ENCODE measurements around the gene CARD11. TPM values are rescaled to one million over a fixed set of nuclear protein-coding genes. Genes with fewer than 3 reads are reported as not detected.

The CARD11 gene
- total RNA-seq, 4 donors from 2014 or later: 0.96 to 47.5 (median 6.6) TPM

- in situ Hi-C loops (cut with MboI; ENCODE audit: low pct_ligation_motif_present in 1 of 4, low pct_unique_long_range_greater_than_20kb in 1 of 4, low sequenced_read_pairs in 3 of 4) (no loop called here), intact Hi-C loops (cut with DNase I; ENCODE audit: low total_unique reads) (no loop called here)
- TF ChIP-seq EP300 (IDR thresholded peaks at IDR 0.05; ENCODE audit: low read depth): no peak
- no peak for TF ChIP-seq POLR2AphosphoS5 (IDR thresholded peaks at IDR 0.05)
- no peak for TF ChIP-seq CTCF (IDR thresholded peaks at IDR 0.05)
- TF ChIP-seq POLR2A (IDR thresholded peaks at IDR 0.05): no peak
- Histone ChIP-seq H3K27ac (no peak overlapping the region), H3K36me3 (no peaks in the 10 kb centered on the region), H3K27me3 (no peaks in the 10 kb centered on the region), H3K4me3 (no peak overlapping the region), H3K9me3 (no peaks in the 10 kb centered on the region), H3K4me1 (no peaks in the 10 kb centered on the region)
- DNase-seq: no peak
- WGBS, 2 donors (ENCODE audit: low coverage in 1 of 2): 81 to 93% methylated on average over 4 to 5 of the region's 5 CpGs
Observed at GRCh38 chr7:2944739-2945138, 98.9 kb downstream of the CARD11 start.

DNA sequence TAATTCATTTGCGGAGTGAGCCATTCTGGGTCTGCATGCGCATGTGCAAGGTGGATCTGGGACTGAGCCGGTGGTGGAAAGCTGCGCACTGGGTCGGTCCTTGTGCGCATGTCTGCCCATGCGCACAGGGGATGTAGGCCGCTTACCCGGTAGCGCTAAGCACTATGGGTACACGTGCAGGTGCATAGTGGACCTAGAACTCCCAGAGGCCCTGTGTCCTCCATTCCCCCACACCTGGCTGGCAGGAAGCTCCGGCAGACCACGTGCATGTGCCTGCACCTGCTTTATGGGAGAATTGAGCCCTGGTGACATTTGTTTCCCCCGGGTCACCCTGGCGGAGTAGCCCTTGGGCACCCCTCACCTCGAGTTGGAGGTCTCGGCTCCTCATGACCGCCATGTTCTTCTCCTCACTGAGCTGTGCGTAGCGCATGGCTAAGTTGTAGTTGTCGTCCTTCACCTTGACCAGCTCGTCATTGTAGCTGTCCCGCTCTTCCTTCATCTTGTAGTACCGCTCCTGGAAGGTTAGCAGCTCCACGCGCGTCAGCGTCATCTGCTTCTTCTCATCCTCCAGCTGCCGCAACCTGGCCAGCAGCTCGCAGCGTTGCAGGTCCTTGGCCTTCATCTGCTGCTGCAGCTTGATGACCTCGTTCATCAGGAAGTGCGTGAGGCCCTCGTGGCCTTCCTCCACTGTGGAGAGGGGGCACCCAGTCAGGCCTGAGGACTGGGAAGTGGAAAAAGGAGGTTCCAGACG, 99.6 kb downstream of the CARD11 start:
- H3K36me3 ChIP-seq: no peaks in the 10 kb centered on the region
- no peak overlapping the region for H3K27ac ChIP-seq
- no peaks in the 10 kb centered on the region for H3K9me3 ChIP-seq
- WGBS, 2 donors (ENCODE audit: low coverage in 1 of 2): 92 to 96% methylated on average over 5 to 35 of the region's 35 CpGs
- H3K4me3 ChIP-seq: no peak overlapping the region
- TF ChIP-seq POLR2A (IDR thresholded peaks at IDR 0.05) (no peak), POLR2AphosphoS5 (IDR thresholded peaks at IDR 0.05) (no peak), CTCF (IDR thresholded peaks at IDR 0.05) (no peak), EP300 (IDR thresholded peaks at IDR 0.05; ENCODE audit: low read depth) (no peak)
- in situ Hi-C loops (cut with MboI; ENCODE audit: low pct_ligation_motif_present in 1 of 4, low pct_unique_long_range_greater_than_20kb in 1 of 4, low sequenced_read_pairs in 3 of 4): no loop called here
- intact Hi-C loops (cut with DNase I; ENCODE audit: low total_unique reads): no loop called here
- no peaks in the 10 kb centered on the region for H3K4me1 ChIP-seq
- DNase-seq: no peak
- H3K27me3 ChIP-seq: no peaks in the 10 kb centered on the region

DNA sequence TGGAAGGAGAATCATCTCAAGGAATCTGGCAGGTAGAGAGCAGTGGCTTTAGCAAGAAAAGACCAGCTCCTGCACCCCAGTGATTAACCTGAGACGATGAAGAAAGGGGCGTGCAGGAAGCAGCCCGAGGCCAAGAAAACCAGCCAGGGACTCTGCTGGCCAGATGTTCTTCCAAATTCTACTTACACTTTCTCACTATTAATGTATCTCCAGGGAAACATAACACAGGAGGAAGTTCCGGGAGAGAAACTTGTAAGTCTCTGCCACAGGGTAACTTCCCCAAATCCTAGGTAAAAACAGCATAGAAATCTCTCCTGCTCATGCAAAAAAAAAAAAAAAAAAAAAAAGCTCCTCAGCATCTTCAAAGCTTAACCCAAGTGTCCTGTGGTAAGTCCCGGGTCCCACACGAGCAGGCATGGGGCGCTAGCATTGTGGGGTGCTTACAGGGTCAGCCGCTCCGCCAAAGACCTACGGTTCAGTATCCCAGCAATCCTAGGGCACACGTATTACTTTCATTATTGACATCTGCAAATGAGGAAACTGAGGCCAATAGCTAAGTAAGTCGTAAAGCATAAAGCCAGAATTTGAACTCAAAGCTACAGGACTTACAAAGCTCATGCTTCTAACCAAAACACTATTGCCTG, 102.3 kb downstream of the CARD11 start:
- DNase-seq: no peak
- no peak overlapping the region for H3K4me3 ChIP-seq
- no peaks in the 10 kb centered on the region for H3K9me3 ChIP-seq
- H3K27ac ChIP-seq: no peak overlapping the region
- intact Hi-C loops (cut with DNase I; ENCODE audit: low total_unique reads) (no loop called here), in situ Hi-C loops (cut with MboI; ENCODE audit: low pct_ligation_motif_present in 1 of 4, low pct_unique_long_range_greater_than_20kb in 1 of 4, low sequenced_read_pairs in 3 of 4) (no loop called here)
- TF ChIP-seq POLR2AphosphoS5 (IDR thresholded peaks at IDR 0.05): no peak
- no peak for TF ChIP-seq EP300 (IDR thresholded peaks at IDR 0.05; ENCODE audit: low read depth)
- no peak for TF ChIP-seq POLR2A (IDR thresholded peaks at IDR 0.05)
- no peak for TF ChIP-seq CTCF (IDR thresholded peaks at IDR 0.05)
- H3K4me1 ChIP-seq: no peaks in the 10 kb centered on the region
- WGBS, 2 donors (ENCODE audit: low coverage in 1 of 2): 83% methylated on average over 12 of the region's 12 CpGs; no CpG with 5 or more reads in 1 of the 2 donors
- H3K27me3 ChIP-seq: no peaks in the 10 kb centered on the region
- no peaks in the 10 kb centered on the region for H3K36me3 ChIP-seq

- TF ChIP-seq POLR2AphosphoS5 (IDR thresholded peaks at IDR 0.05) (no peak), POLR2A (IDR thresholded peaks at IDR 0.05) (no peak)
- intact Hi-C loops (cut with DNase I; ENCODE audit: low total_unique reads): no loop called here
- Histone ChIP-seq H3K4me3 (no peak overlapping the region), H3K36me3 (no peaks in the 10 kb centered on the region), H3K9me3 (no peaks in the 10 kb centered on the region), H3K4me1 (no peaks in the 10 kb centered on the region), H3K27ac (no peak overlapping the region), H3K27me3 (no peaks in the 10 kb centered on the region)
- DNase-seq: no peak
- in situ Hi-C loops (cut with MboI; ENCODE audit: low pct_ligation_motif_present in 1 of 4, low pct_unique_long_range_greater_than_20kb in 1 of 4, low sequenced_read_pairs in 3 of 4): no loop called here
Observed at GRCh38 chr7:2940466-2940865, 103.2 kb downstream of the CARD11 start.
